GM21360 (cell line): ENCODE results near the gene NTN1.

ENCODE experiments used
- ATAC-seq: cut with Tn5 transposase; IDR thresholded peaks from one replicate; pipeline ENCODE4 v1.9.1; 2021; ENCODE audit warnings: mild to moderate bottlenecking, moderate library complexity; ENCODE audit not compliant: unreplicated experiment

The NTN1 gene

DNA sequence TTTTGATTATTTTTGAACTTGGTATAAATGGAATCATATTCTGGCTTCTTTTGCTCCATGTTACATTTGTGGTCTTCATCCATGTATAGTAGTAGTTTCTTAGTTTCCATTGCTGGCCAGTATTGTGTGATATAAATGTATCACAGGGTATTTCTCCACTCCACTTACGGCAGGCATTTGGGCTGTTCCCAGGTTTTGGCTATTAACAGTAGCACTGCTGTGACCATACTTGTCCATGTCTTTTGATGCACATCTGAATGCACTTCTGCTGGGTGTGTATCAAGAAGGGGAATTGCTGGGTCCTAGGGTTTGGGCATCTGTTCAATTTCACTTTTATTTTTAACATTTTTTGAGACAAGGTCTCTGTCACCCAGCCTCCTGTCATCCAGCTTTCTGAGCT is 13.9 kb downstream of the NTN1 start:
- ATAC-seq: no peak

- no peak for ATAC-seq
Observed at GRCh38 chr17:9036336-9036735, 15.0 kb downstream of the NTN1 start.

- ATAC-seq: no peak
Observed at GRCh38 chr17:9037736-9038135, 16.4 kb downstream of the NTN1 start.

DNA sequence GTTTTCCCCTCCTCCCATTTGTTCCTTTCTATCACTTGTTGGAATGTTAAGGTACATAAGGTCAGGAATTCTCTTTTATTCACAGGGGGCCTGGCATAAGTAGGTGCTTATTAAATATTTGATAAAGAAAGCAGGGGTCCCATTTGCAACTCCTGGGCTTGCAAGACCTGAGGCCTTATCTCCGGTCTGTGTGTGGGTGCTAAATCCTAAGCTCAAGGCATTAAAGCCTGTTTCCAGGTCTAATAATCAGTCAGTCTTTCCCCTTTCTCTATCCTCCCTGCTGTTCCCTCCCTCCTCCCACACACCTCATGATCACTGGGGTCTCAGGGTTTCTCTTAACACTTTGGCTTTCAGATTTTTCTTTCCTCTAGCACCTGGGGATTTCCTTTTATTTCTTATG is 17.1 kb downstream of the NTN1 start:
- no peak for ATAC-seq

- ATAC-seq: no peak
Observed at GRCh38 chr17:9044772-9045463, 23.6 kb downstream of the NTN1 start.

- no peak for ATAC-seq
Observed at GRCh38 chr17:9050801-9051401, 29.6 kb downstream of the NTN1 start.

- ATAC-seq: no peak
Observed at GRCh38 chr17:9051561-9051960, 30.3 kb downstream of the NTN1 start.

GRCh38 chr17:9052921-9053320 is 31.6 kb downstream of the NTN1 start:
- ATAC-seq: no peak

- ATAC-seq: no peak
Observed at GRCh38 chr17:9053406-9053805, 32.1 kb downstream of the NTN1 start.

DNA sequence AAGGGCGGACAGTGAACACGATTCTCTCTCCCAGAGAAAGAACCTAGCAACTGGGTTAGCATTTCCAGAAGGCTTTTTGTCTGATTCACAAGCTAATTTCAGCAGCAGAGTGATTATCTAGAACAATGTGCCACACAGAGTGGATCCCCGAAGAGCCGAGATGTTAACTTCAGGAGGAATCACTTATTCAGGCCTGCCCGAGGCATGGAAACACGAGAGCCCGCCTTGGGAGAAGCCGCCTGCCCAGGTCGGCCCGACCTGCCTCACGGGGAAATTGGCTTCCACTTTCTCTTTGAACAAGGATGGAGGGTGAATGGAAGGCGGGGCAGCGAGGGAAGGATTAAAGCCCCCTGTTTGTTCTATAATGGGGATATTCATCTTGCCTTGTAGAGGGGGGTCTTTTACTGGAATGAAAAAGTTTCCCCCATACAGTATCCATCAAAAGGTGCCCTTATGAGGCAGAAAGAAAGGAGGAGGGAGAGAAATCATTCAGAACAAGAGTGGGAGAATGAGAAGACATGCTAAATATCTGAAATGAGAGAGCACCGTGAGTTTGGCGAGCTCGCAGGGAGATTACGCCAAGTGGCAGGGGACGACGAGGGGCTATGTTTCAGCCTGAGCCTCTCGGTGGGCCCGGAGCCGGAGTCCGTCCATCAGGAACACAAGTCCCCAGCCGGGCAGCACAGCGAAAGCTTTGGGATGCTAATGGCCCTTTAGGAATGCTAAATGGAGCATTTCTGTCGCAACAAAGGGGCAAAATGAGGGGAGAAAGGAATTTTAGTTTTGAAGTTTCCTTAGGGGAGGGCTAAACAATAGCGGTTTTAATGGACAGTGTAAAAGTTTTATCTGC is 33.0 kb downstream of the NTN1 start:
- no peak for ATAC-seq

GRCh38 chr17:9055281-9055680 is 34.0 kb downstream of the NTN1 start:
- no peak for ATAC-seq

GRCh38 chr17:9056566-9056965 is 35.3 kb downstream of the NTN1 start:
- ATAC-seq: no peak

- no peak for ATAC-seq
Observed at GRCh38 chr17:9057310-9057709, 36.0 kb downstream of the NTN1 start.

DNA sequence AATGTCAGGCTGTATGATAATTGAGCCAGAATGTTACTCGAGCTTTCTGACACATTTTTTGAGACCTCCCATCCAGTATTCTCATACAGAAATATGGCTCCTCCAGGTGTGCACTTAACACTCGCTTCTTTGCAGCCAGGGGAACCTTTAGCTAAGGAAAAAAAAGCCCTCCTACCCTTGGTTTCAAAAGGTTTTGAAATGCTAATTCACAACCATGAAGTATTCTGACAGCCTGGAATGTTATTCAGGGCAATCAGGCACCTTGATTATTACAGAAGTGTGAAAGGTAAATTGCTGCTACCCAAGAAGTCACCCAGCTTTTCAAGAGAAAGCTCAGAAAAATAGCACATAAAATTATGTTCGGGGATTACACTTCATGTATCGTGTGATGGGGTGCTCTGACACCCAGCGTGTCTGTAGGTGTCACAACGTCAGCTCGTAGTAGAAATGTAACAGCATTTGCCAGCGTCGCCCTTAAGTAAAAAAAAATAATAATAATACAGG is 41.1 kb downstream of the NTN1 start:
- no peak for ATAC-seq

GRCh38 chr17:9064311-9064834 is 43.1 kb downstream of the NTN1 start:
- ATAC-seq: no peak

GRCh38 chr17:9071016-9071415 is 49.7 kb downstream of the NTN1 start:
- no peak for ATAC-seq

GRCh38 chr17:9071811-9072498 is 50.6 kb downstream of the NTN1 start:
- no peak for ATAC-seq

DNA sequence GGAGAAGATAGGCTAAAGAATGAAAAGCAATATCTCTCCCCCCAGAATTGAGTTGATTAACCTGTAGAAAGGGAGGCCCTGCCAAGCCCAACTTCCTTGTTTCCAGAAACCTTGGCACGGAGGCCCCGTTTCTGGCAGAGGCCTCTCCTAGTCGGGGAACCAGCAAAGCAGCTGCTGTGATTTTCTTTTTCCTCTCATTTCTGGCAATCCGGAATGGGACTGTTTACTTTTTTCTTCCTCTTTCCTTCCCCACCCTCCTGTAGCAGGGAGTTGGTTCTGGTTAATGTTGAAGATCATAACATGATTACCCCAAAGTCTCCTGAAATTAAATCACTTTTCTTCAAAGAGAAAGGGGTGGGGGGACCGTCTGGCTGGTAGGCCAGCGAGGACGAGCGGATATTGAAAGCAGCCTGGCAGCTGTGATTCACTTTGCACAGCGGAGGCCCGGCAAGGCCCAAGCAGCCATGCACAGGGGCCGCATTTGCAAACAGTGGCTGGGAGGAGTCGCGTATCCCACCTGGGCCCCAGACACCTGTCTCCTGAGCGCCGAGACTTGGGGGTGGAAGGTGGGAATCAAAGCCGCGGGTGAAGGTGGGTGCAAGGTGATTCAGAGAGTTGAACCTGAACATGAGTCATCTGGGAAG is 51.5 kb downstream of the NTN1 start:
- no peak for ATAC-seq

DNA sequence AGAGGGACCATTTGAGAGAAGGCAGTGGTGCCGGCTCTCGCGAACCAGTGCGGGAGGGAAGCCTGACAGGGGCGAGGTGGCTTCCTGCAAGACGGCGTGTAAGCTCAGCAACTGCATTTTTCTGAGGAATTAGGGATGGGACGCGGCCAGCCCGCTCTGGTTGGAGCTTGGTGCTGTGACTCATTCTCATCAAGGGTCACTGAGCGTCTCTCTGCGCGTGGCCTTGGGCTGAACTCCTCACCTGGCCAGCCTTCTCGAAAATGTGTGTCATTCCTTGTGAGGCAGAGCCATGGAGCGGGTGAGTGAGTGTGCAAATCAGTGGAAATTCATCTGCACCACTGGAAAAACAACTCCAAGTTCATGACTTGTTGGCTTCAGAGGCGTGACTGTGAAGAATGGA is 52.8 kb downstream of the NTN1 start:
- ATAC-seq: no peak

- no peak for ATAC-seq
Observed at GRCh38 chr17:9079461-9080103, 58.3 kb downstream of the NTN1 start.
